ENCODE data around the gene ITGB8. TPM values are rescaled to one million over a fixed set of nuclear protein-coding genes. Genes with fewer than 3 reads are reported as not detected.

The ITGB8 gene
- total RNA-seq, 1 experiment from 2014 or later, result 1.9 TPM

GRCh38 chr7:20283385-20283784 is 47.3 kb upstream of the ITGB8 start:
- ATAC-seq (no peak), DNase-seq (ENCODE audit: low spot score) (no peak)
- no peaks in the 10 kb centered on the region for H3K9me3 Mint-ChIP-seq
- no peaks in the 10 kb centered on the region for H3K27me3 Mint-ChIP-seq (ENCODE audit: low read depth)
- H3K4me1 Mint-ChIP-seq, result peaks cover 3% of the 10 kb centered on the region; the same call in 1 of the 2 replicates
- no peak overlapping the region for H3K27ac Mint-ChIP-seq
- H3K36me3 Mint-ChIP-seq, result no peaks in the 10 kb centered on the region
- POLR2A ChIA-PET, result no interaction called here
- CTCF ChIA-PET, result no interaction called here
- TF ChIP-seq GABPB1 (CRISPR knock-in tag; IDR thresholded peaks at IDR 0.05) (no peak), HMGA2 (CRISPR knock-in tag; IDR thresholded peaks at IDR 0.05) (no peak), TP53 (CRISPR knock-in tag; IDR thresholded peaks at IDR 0.05) (no peak), ELF4 (CRISPR knock-in tag; IDR thresholded peaks at IDR 0.05; ENCODE audit: low read depth) (no peak), JAZF1 (CRISPR knock-in tag; IDR thresholded peaks at IDR 0.05) (no peak), RORB (CRISPR knock-in tag; IDR thresholded peaks at IDR 0.05) (no peak), NR1H2 (CRISPR knock-in tag; IDR thresholded peaks at IDR 0.05) (no peak), NFYB (CRISPR knock-in tag; conservative IDR thresholded peaks at IDR 0.05; ENCODE audit: low read depth) (no peak), AR (CRISPR knock-in tag; IDR thresholded peaks at IDR 0.05) (no peak), EMX1 (CRISPR knock-in tag; IDR thresholded peaks at IDR 0.05) (no peak), ZNF232 (CRISPR knock-in tag; IDR thresholded peaks at IDR 0.05) (no peak), KAT7 (CRISPR knock-in tag; IDR thresholded peaks at IDR 0.05; ENCODE audit: borderline replicate concordance) (no peak), ETV6 (CRISPR knock-in tag; IDR thresholded peaks at IDR 0.05) (no peak), ZNF219 (CRISPR knock-in tag; IDR thresholded peaks at IDR 0.05; ENCODE audit: borderline replicate concordance) (no peak)
- TF ChIP-seq, protein P1, sequence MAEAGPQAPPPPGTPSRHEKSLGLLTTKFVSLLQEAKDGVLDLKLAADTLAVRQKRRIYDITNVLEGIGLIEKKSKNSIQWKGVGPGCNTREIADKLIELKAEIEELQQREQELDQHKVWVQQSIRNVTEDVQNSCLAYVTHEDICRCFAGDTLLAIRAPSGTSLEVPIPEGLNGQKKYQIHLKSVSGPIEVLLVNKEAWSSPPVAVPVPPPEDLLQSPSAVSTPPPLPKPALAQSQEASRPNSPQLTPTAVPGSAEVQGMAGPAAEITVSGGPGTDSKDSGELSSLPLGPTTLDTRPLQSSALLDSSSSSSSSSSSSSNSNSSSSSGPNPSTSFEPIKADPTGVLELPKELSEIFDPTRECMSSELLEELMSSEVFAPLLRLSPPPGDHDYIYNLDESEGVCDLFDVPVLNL (CRISPR knock-in tag; IDR thresholded peaks at IDR 0.05; ENCODE audit: borderline replicate concordance, low read depth), result no peak
- TF ChIP-seq, protein P2, sequence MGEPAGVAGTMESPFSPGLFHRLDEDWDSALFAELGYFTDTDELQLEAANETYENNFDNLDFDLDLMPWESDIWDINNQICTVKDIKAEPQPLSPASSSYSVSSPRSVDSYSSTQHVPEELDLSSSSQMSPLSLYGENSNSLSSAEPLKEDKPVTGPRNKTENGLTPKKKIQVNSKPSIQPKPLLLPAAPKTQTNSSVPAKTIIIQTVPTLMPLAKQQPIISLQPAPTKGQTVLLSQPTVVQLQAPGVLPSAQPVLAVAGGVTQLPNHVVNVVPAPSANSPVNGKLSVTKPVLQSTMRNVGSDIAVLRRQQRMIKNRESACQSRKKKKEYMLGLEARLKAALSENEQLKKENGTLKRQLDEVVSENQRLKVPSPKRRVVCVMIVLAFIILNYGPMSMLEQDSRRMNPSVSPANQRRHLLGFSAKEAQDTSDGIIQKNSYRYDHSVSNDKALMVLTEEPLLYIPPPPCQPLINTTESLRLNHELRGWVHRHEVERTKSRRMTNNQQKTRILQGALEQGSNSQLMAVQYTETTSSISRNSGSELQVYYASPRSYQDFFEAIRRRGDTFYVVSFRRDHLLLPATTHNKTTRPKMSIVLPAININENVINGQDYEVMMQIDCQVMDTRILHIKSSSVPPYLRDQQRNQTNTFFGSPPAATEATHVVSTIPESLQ (CRISPR knock-in tag; IDR thresholded peaks at IDR 0.05), result no peak
- TF ChIP-seq, protein P3, sequence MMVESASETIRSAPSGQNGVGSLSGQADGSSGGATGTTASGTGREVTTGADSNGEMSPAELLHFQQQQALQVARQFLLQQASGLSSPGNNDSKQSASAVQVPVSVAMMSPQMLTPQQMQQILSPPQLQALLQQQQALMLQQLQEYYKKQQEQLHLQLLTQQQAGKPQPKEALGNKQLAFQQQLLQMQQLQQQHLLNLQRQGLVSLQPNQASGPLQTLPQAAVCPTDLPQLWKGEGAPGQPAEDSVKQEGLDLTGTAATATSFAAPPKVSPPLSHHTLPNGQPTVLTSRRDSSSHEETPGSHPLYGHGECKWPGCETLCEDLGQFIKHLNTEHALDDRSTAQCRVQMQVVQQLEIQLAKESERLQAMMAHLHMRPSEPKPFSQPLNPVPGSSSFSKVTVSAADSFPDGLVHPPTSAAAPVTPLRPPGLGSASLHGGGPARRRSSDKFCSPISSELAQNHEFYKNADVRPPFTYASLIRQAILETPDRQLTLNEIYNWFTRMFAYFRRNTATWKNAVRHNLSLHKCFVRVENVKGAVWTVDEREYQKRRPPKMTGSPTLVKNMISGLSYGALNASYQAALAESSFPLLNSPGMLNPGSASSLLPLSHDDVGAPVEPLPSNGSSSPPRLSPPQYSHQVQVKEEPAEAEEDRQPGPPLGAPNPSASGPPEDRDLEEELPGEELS (CRISPR knock-in tag; IDR thresholded peaks at IDR 0.05), result no peak
- TF ChIP-seq, protein P4, sequence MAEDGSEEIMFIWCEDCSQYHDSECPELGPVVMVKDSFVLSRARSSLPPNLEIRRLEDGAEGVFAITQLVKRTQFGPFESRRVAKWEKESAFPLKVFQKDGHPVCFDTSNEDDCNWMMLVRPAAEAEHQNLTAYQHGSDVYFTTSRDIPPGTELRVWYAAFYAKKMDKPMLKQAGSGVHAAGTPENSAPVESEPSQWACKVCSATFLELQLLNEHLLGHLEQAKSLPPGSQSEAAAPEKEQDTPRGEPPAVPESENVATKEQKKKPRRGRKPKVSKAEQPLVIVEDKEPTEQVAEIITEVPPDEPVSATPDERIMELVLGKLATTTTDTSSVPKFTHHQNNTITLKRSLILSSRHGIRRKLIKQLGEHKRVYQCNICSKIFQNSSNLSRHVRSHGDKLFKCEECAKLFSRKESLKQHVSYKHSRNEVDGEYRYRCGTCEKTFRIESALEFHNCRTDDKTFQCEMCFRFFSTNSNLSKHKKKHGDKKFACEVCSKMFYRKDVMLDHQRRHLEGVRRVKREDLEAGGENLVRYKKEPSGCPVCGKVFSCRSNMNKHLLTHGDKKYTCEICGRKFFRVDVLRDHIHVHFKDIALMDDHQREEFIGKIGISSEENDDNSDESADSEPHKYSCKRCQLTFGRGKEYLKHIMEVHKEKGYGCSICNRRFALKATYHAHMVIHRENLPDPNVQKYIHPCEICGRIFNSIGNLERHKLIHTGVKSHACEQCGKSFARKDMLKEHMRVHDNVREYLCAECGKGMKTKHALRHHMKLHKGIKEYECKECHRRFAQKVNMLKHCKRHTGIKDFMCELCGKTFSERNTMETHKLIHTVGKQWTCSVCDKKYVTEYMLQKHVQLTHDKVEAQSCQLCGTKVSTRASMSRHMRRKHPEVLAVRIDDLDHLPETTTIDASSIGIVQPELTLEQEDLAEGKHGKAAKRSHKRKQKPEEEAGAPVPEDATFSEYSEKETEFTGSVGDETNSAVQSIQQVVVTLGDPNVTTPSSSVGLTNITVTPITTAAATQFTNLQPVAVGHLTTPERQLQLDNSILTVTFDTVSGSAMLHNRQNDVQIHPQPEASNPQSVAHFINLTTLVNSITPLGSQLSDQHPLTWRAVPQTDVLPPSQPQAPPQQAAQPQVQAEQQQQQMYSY (CRISPR knock-in tag; IDR thresholded peaks at IDR 0.05), result no peak
- TF ChIP-seq, protein P5, sequence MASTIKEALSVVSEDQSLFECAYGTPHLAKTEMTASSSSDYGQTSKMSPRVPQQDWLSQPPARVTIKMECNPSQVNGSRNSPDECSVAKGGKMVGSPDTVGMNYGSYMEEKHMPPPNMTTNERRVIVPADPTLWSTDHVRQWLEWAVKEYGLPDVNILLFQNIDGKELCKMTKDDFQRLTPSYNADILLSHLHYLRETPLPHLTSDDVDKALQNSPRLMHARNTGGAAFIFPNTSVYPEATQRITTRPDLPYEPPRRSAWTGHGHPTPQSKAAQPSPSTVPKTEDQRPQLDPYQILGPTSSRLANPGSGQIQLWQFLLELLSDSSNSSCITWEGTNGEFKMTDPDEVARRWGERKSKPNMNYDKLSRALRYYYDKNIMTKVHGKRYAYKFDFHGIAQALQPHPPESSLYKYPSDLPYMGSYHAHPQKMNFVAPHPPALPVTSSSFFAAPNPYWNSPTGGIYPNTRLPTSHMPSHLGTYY (CRISPR knock-in tag; IDR thresholded peaks at IDR 0.05), result no peak
- H3K4me3 Mint-ChIP-seq, result no peak overlapping the region
